IMR-90 (cell line): ENCODE results near the gene KRCC1. TPM values are rescaled to one million over a fixed set of nuclear protein-coding genes. Genes with fewer than 3 reads are reported as not detected.

Experiments used
- ATAC-seq: fragments of 200-7000 bp; cut with Tn5 transposase; 2 replicates; pipeline ENCODE4 v1.9.1; 2020; ENCODE audit warnings: low read depth, mild to moderate bottlenecking, moderate library complexity
- BruUV-seq: library from RNA; stranded (reverse); fragments of 400-500 nt; replicated peaks from 2 replicates; lab custom pipeline; 2021; lab: Mats Ljungman, UMichigan
- CTCF ChIA-PET: fragments of 300-600 bp; formaldehyde crosslinking; extraction: SDS; loops from one replicate; lab custom pipeline; 2021; ENCODE audit warnings: antibody characterized with exemption; lab: Yijun Ruan, JAX
- POLR2A ChIA-PET: fragments of 300-600 bp; sonication (Branson Sonifier 250); formaldehyde crosslinking; loops from one replicate; lab custom pipeline; 2022; ENCODE audit warnings: antibody characterized with exemption; ENCODE audit not compliant: unreplicated experiment; lab: Charles Lee
- DNase-seq: peaks from one replicate; pipeline ENCODE4 v3.0.0; 2013
- H2AFZ ChIP-seq: replicated peaks from 2 replicates; pipeline ENCODE3; 2013; ENCODE audit warnings: low read length, mild to moderate bottlenecking; ENCODE audit not compliant: poor library complexity
- H2AK5ac ChIP-seq: 2 replicates; pipeline ENCODE4 v1.6.1; 2013; ENCODE audit warnings: low read depth, low read length, inconsistent platforms
- H2AK9ac ChIP-seq: replicated peaks from 2 replicates; pipeline ENCODE3; 2013; ENCODE audit warnings: mild to moderate bottlenecking, low read depth, low read length, moderate library complexity; ENCODE audit not compliant: poor library complexity
- H2BK120ac ChIP-seq: 2 replicates; pipeline ENCODE4 v1.6.1; 2013; ENCODE audit warnings: low read depth, low read length, inconsistent platforms
- H2BK15ac ChIP-seq: 3 replicates; pipeline ENCODE4 v1.6.1; 2013; ENCODE audit warnings: low read depth, low read length, inconsistent platforms
- H2BK20ac ChIP-seq: 2 replicates; pipeline ENCODE4 v1.6.1; 2013; ENCODE audit warnings: low read depth, mild to moderate bottlenecking, inconsistent platforms, low read length, moderate library complexity
- H2BK5ac ChIP-seq: 2 replicates; pipeline ENCODE4 v1.6.1; 2013; ENCODE audit warnings: mild to moderate bottlenecking, low read depth, low read length, inconsistent platforms; ENCODE audit not compliant: poor library complexity, severe bottlenecking
- H3K14ac ChIP-seq: replicated peaks from 2 replicates; pipeline ENCODE4 v1.6.1; 2013; ENCODE audit warnings: low read depth, low read length, inconsistent platforms
- H3K18ac ChIP-seq: 2 replicates; pipeline ENCODE4 v1.6.1; 2013; ENCODE audit warnings: low read depth, low read length, control low read depth
- H3K23ac ChIP-seq: 2 replicates; pipeline ENCODE4 v1.6.1; 2013; ENCODE audit warnings: low read depth, low read length, inconsistent platforms
- H3K27ac ChIP-seq: 2 replicates; pipeline ENCODE4 v1.5.1; 2013; ENCODE audit warnings: mild to moderate bottlenecking, control low read depth, low read length; ENCODE audit not compliant: insufficient read depth
- H3K27me3 ChIP-seq: 2 replicates; pipeline ENCODE4 v1.6.1; 2013; ENCODE audit warnings: low read length; ENCODE audit not compliant: control insufficient read depth, insufficient read depth
- H3K36me3 ChIP-seq: 2 replicates; pipeline ENCODE4 v1.6.1; 2013; ENCODE audit warnings: low read length, mixed read lengths; ENCODE audit not compliant: control insufficient read depth, insufficient read depth
- H3K4ac ChIP-seq: 2 replicates; pipeline ENCODE4 v1.6.1; 2013; ENCODE audit warnings: low read depth, low read length, inconsistent platforms
- H3K4me1 ChIP-seq: 2 replicates; pipeline ENCODE4 v1.6.1; 2013; ENCODE audit warnings: low read length, mixed read lengths; ENCODE audit not compliant: control insufficient read depth, insufficient read depth
- H3K4me2 ChIP-seq: 2 replicates; pipeline ENCODE4 v1.6.1; 2013; ENCODE audit warnings: low read depth, mild to moderate bottlenecking, control low read depth, low read length, moderate library complexity
- H3K4me3 ChIP-seq: 2 replicates; pipeline ENCODE4 v1.5.1; 2013; ENCODE audit warnings: low read depth, mild to moderate bottlenecking, control low read depth, low read length, moderate library complexity; ENCODE audit not compliant: insufficient read depth
- H3K56ac ChIP-seq: 2 replicates; pipeline ENCODE4 v1.6.1; 2013; ENCODE audit warnings: low read length, inconsistent platforms; ENCODE audit not compliant: insufficient read depth; ENCODE audit errors: extremely low read depth
- H3K79me1 ChIP-seq, 2 experiments: 2 replicates each; pipeline ENCODE4 v1.6.1; 2013; ENCODE audit warnings: low read length in 2 of 2, inconsistent platforms in 1 of 2, low read depth in 1 of 2
- H3K9ac ChIP-seq: 2 replicates; pipeline ENCODE4 v1.6.1; 2013; ENCODE audit warnings: low read depth, low read length, control low read depth
- H3K9me1 ChIP-seq: 2 replicates; pipeline ENCODE4 v1.6.1; 2013; ENCODE audit warnings: low read length, inconsistent platforms; ENCODE audit not compliant: insufficient read depth
- H3K9me3 ChIP-seq: 2 replicates; pipeline ENCODE4 v1.6.1; 2013; ENCODE audit warnings: low read length; ENCODE audit not compliant: control insufficient read depth, insufficient read depth
- H4K20me1 ChIP-seq: 2 replicates; pipeline ENCODE4 v1.6.1; 2013; ENCODE audit warnings: low read length, inconsistent platforms; ENCODE audit not compliant: insufficient read depth
- H4K5ac ChIP-seq: 2 replicates; pipeline ENCODE4 v1.6.1; 2013; ENCODE audit warnings: mild to moderate bottlenecking, low read depth, low read length, control low read depth
- H4K8ac ChIP-seq, 2 experiments: 2 replicates each; pipeline ENCODE4 v1.6.1; 2013; ENCODE audit warnings: low read depth in 2 of 2, low read length in 2 of 2, control low read depth in 1 of 2, inconsistent platforms in 1 of 2
- H4K91ac ChIP-seq: 2 replicates; pipeline ENCODE4 v1.6.1; 2013; ENCODE audit warnings: low read depth, low read length, inconsistent platforms; ENCODE audit not compliant: insufficient read depth
- CEBPB ChIP-seq: IDR thresholded peaks from 2 replicates; pipeline ENCODE4 v1.6.1; 2012; ENCODE audit warnings: low read depth, low read length, improper control_type of control experiment
- FOS ChIP-seq: fragments of 150-350 bp; IDR thresholded peaks from 2 replicates; pipeline ENCODE4 v1.6.1; 2016; ENCODE audit warnings: low read depth, low read length
- MAZ ChIP-seq: IDR thresholded peaks from 2 replicates; pipeline ENCODE4 v1.6.1; 2012; ENCODE audit warnings: low read depth, mild to moderate bottlenecking, low read length, improper control_type of control experiment, moderate library complexity, borderline replicate concordance
- MXI1 ChIP-seq: IDR thresholded peaks from 2 replicates; pipeline ENCODE4 v1.6.1; 2012; ENCODE audit warnings: low read depth, mild to moderate bottlenecking, low read length, moderate library complexity, borderline replicate concordance
- NFE2L2 ChIP-seq: fragments of 150-350 bp; IDR thresholded peaks from 2 replicates; pipeline ENCODE4 v1.6.1; 2016; ENCODE audit warnings: low read depth, mild to moderate bottlenecking, low read length
- RCOR1 ChIP-seq: IDR thresholded peaks from 2 replicates; pipeline ENCODE4 v1.6.1; 2012; ENCODE audit warnings: mild to moderate bottlenecking, low read length, improper control_type of control experiment; ENCODE audit not compliant: insufficient replicate concordance
- RFX5 ChIP-seq: IDR thresholded peaks from 2 replicates; pipeline ENCODE4 v1.8.0; 2012; ENCODE audit warnings: low read depth, mild to moderate bottlenecking, low read length, moderate library complexity
- USF2 ChIP-seq: fragments of 150-350 bp; IDR thresholded peaks from 2 replicates; pipeline ENCODE4 v1.6.1; 2017; ENCODE audit warnings: mild to moderate bottlenecking, antibody characterized with exemption, low read length, low read depth
- WGBS, 2 experiments: methylation state at CpG; one replicate each; pipeline versions ENCODE4 v1.1.5 to v1.1.7; 2013; ENCODE audit warnings: missing lambda C conversion rate in 2 of 2; ENCODE audit not compliant: insufficient read length in 1 of 2; ENCODE audit errors: extremely low coverage in 2 of 2; 5-methylcytosine and 5-hydroxymethylcytosine counted together
- dilution Hi-C: fragments of 300-500 bp; cut with HindIII; formaldehyde crosslinking; loops from one replicate; pipeline ENCODE4 v1.14.3; 2018; ENCODE audit warnings: low sequenced_read_pairs; ENCODE audit not compliant: unreplicated experiment
- in situ Hi-C: fragments of 300-500 bp; cut with MboI; formaldehyde crosslinking; loops from 3 replicates; pipeline ENCODE4 v1.14.3; 2019; ENCODE audit warnings: low sequenced_read_pairs, inconsistent platforms, mixed read lengths
- intact Hi-C: fragments of 100-400 bp; cut with micrococcal nuclease; formaldehyde crosslinking; loops from 2 replicates; pipeline ENCODE4 v1.10.0; 2022
- polyA plus RNA-seq, 3 experiments: library from polyadenylated mRNA; depleted of rRNA; stranded (reverse); fragments of >200 nt; gene quantifications; 2 replicates each; pipeline ENCODE4 v1.2.3, GENCODE V29; 2012; ENCODE audit warnings: low replicate concordance in 1 of 3
- total RNA-seq: library from RNA; depleted of rRNA; stranded (reverse); fragments of >200 nt; gene quantifications from 2 replicates; pipeline ENCODE4 v1.2.3, GENCODE V29; 2012

Gene KRCC1
- total and polyA plus RNA-seq, 2 of the 4 experiments (the other 2 are of a cell fraction) = 14.3 to 16.5 TPM

DNA sequence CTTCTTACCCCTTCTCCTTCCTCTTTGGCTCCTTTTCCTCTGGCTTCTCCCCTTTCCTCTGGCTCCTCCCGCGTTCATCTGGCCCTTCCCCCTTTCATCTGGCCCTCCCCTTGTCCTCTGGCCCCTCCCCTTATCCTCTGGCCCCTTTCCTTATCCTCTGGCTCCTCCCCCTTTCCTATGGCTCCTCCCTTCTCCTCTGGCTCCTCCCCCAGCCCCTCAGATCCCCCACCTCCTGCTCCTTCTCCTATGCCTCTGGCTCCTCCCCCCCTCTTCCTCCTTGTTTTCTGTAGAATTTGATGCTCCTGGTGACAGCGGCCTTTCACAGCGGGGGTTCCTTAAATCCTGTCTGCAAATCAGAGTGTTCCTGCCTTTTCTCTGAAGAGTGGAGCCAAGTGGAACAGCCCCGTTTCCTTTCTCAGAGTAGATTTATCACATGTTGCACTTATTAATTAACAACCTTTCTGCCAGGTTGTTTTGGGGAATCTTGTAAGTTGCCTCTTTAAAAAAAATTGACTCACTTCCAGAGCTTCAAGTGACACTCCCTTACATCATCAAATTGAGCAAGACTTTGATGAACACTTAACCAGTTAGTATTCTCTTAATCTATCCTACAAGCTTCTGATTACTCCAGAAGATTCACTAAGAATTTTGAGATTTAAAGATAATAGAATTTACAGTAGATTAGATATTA, 44.4 kb upstream of the KRCC1 start:
- peak; percentile 4 for DNase-seq
- CTCF ChIA-PET = no interaction called here
- in situ Hi-C loops = no loop called here

More for the DNA sequence above, 44.4 kb upstream of the KRCC1 start:
- H4K20me1 ChIP-seq = no peaks in the 10 kb centered on the region
- POLR2A ChIA-PET = no interaction called here
- no peak overlapping the region for H2AFZ ChIP-seq
- H3K14ac ChIP-seq = no peak overlapping the region
- no peaks in the 10 kb centered on the region; the same call in 1 of the 2 replicates for H3K9me1 ChIP-seq
- H3K4me3 ChIP-seq = no peak overlapping the region
- H3K9me3 ChIP-seq = no peaks in the 10 kb centered on the region
- no TSS peak for BruUV-seq
- peaks cover 12% of the 10 kb centered on the region for H3K27me3 ChIP-seq
- H3K4me2 ChIP-seq = no peak overlapping the region
- H2BK5ac ChIP-seq = no peak overlapping the region
- no peak overlapping the region for H2BK20ac ChIP-seq
- no peak overlapping the region for H3K9ac ChIP-seq
- no peak overlapping the region for H2AK9ac ChIP-seq
- H3K36me3 ChIP-seq = no peaks in the 10 kb centered on the region
- dilution Hi-C loops (no loop called here), intact Hi-C loops (no loop called here)
- no peaks in the 10 kb centered on the region for H3K4me1 ChIP-seq
- H3K23ac ChIP-seq = no peak overlapping the region
- H2BK120ac ChIP-seq = no peak overlapping the region
- H2AK5ac ChIP-seq = no peak overlapping the region
- ATAC-seq = no peak
- H4K8ac ChIP-seq = no peak overlapping the region
- no peak overlapping the region for H3K4ac ChIP-seq
- WGBS, 2 experiments = 38% methylated on average over 3 of the region's 5 CpGs; no CpG with 5 or more reads in 1 of the 2 experiments
- no peaks in the 10 kb centered on the region for H3K79me1 ChIP-seq
- TF ChIP-seq RFX5 (no peak), CEBPB (peak; percentile 39), NFE2L2 (no peak), MAZ (no peak), MXI1 (no peak), RCOR1 (no peak), USF2 (no peak), FOS (no peak)
- H3K27ac ChIP-seq = no peak overlapping the region
- no peak overlapping the region for H4K91ac ChIP-seq
- no peak overlapping the region for H3K18ac ChIP-seq
- no peak overlapping the region for H4K5ac ChIP-seq
- H3K56ac ChIP-seq = no peak overlapping the region
- no peak overlapping the region for H2BK15ac ChIP-seq
